Brain microvascular endothelial cell (primary cell): ENCODE data around the gene RPS6KC1.
"Not testable (repeated sequence)": the region's sequence is repeated elsewhere in the genome, so short reads cannot be mapped to it uniquely, and the experiment has no call there.

Experiments
- DNase-seq: peaks from one replicate; pipeline ENCODE4 v3.0.0-alpha.2; 2020
- H3K27ac ChIP-seq: fragments of 250-450 bp; sonication (Bioruptor Pico); 2 replicates; pipeline ENCODE4 v1.5.1; 2020; ENCODE audit warnings: mild to moderate bottlenecking, moderate library complexity
- H3K27me3 ChIP-seq: fragments of 250-450 bp; sonication (Bioruptor Pico); replicated peaks from 2 replicates; pipeline ENCODE4 v1.5.1; 2020; ENCODE audit warnings: mild to moderate bottlenecking
- H3K36me3 ChIP-seq: fragments of 250-450 bp; sonication (Bioruptor Pico); replicated peaks from 2 replicates; pipeline ENCODE4 v1.5.1; 2020; ENCODE audit warnings: mild to moderate bottlenecking
- H3K4me3 ChIP-seq: 2 replicates; pipeline ENCODE4 v1.5.1; 2011; ENCODE audit warnings: low read depth, mild to moderate bottlenecking, control low read depth, low read length, moderate library complexity
- in situ Hi-C: cut with HindIII; loops from 2 replicates; pipeline ENCODE4 v1.10.0; 2017; ENCODE audit warnings: low sequenced_read_pairs, low pct_ligation_motif_present
- TF ChIP-seq, protein P1 (sequence below): IDR thresholded peaks from 2 replicates; pipeline ENCODE4 v1.5.1; 2011; ENCODE audit warnings: low read depth, mild to moderate bottlenecking, moderate library complexity, low read length, control low read depth, inconsistent platforms; ENCODE audit errors: missing control alignments

RPS6KC1 gene

DNA sequence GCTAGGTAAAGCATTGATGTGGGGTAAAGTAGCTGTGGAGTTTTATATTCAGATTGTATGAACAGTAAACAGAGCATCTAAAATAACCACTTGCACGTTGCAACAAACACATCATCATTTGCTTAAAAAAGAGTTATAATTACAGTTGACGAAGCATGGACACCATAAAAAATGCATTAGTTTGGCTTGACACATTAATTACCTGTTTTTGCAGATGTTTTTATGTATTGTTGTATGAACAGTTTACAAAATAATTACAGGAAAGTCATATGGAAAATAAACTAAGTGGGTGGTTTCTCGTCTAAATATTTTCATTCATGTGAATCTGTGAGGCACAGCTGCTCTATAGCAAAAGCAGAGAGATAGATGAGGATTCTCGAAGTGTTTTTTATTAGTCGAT lies 108.3 kb downstream of the RPS6KC1 start:
- DNase-seq: no peak
- H3K27ac ChIP-seq: no peak overlapping the region
- in situ Hi-C loops: no loop called here
- H3K27me3 ChIP-seq: no peaks in the 10 kb centered on the region
- TF ChIP-seq, protein P1, sequence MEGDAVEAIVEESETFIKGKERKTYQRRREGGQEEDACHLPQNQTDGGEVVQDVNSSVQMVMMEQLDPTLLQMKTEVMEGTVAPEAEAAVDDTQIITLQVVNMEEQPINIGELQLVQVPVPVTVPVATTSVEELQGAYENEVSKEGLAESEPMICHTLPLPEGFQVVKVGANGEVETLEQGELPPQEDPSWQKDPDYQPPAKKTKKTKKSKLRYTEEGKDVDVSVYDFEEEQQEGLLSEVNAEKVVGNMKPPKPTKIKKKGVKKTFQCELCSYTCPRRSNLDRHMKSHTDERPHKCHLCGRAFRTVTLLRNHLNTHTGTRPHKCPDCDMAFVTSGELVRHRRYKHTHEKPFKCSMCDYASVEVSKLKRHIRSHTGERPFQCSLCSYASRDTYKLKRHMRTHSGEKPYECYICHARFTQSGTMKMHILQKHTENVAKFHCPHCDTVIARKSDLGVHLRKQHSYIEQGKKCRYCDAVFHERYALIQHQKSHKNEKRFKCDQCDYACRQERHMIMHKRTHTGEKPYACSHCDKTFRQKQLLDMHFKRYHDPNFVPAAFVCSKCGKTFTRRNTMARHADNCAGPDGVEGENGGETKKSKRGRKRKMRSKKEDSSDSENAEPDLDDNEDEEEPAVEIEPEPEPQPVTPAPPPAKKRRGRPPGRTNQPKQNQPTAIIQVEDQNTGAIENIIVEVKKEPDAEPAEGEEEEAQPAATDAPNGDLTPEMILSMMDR: no peak
- no peaks in the 10 kb centered on the region for H3K36me3 ChIP-seq
- no peak overlapping the region for H3K4me3 ChIP-seq

DNA sequence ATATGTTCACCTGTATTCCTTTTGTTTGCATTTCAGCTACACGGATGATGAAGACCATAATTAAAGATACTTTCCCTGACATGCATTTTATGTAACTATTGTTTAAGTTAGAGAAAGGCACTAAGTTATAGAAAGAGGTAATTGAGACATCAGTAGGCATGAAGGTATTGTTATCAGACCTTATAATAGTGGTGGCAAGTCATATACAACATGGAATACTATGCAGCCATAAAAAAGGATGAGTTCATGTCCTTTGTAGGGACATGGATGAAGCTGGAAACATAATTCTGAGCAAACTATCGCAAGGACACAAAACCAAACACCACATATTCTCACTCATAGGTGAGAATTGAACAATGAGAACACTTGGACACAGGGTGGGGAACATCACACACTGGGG lies 109.4 kb downstream of the RPS6KC1 start:
- H3K27ac ChIP-seq, H3K4me3 ChIP-seq, H3K36me3 ChIP-seq, in situ Hi-C loops, DNase-seq, H3K27me3 ChIP-seq: not testable (repeated sequence)

DNA sequence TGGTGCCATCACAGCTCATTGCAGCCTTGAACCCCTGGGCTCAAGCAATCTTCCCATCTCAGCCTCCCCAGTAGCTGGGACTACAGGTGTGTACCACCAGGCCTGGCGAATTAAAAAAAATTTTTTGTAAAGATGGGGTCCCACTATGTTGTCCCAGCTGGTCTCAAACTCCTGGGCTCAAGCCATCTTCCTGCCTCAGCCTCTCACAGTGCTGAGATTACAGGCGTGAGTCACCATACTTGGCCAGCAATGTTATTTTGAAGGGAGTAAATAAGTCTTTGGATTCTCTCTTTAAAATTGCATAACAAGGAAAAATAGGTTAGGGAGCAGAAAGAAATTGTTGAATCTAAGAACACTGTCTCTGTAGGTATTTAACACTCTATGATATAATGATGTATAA lies 111.3 kb downstream of the RPS6KC1 start:
- TF ChIP-seq, protein P1: no peak
- Histone ChIP-seq H3K27me3 (no peaks in the 10 kb centered on the region), H3K27ac (no peak overlapping the region), H3K4me3 (no peak overlapping the region), H3K36me3 (no peaks in the 10 kb centered on the region)
- peak; percentile 37 for DNase-seq
- in situ Hi-C loops: no loop called here

DNA sequence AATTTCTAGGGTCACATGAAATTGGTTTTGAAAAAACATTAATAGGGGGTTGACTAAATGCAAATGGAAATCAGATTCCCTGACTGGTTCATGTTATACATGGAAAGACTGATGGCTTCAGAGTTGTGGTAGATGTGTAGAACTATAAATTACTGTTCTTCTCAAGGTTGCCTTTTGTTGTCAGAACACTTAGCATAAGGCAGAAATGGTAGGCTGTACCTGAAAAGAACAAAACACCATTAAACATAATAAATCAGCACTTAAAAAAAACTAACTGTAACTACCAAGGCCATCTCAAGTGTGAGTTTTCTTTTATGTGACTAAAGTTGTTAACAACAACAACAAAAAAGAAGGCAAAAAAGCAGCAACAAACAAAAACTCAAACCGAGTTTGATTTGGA lies 111.8 kb downstream of the RPS6KC1 start:
- H3K4me3 ChIP-seq: no peak overlapping the region
- H3K27me3 ChIP-seq: no peaks in the 10 kb centered on the region
- no peak overlapping the region for H3K27ac ChIP-seq
- DNase-seq: no peak
- in situ Hi-C loops: no loop called here
- TF ChIP-seq, protein P1: no peak
- no peaks in the 10 kb centered on the region for H3K36me3 ChIP-seq

DNA sequence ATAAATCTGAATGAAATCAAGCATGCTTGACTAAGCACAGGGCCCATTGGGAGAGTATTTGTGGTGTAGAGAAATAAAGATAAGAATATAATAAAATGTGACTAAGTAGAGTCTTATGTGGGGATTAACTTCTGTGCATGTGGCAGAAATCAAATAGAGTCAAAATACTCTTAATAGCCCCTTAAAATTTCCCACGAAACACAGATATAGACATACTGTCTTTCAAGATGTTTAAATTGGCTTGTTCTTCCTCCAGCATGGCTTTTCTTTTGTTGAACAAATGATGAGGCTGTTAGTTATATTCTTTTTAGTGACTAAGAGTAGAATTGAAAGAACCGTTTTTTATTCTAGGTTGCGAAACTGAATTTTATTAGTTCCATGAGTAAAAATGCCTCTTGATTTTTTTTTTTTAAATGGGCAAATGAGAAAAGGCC lies 112.3 kb downstream of the RPS6KC1 start:
- no peak for DNase-seq
- in situ Hi-C loops: no loop called here
- H3K27ac ChIP-seq: no peak overlapping the region

DNA sequence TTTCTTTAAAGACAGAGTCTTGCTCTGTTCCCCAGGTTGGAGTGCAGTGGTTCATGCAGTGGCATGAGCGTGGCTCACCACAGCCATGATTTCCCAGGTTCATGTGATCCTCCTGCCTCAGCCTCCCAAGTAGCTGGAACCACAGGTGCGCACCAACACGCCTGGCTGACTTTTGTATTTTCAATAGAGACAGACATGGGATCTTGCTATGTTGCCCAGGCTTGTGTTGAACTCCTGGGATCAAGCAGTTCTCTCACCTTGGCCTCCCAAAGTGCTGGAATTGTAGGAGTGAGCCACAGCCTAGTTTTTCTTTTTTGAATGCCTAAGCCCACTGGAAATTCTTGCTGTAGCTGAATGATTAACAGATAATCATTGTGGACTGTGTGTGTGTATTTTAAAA lies 113.5 kb downstream of the RPS6KC1 start:
- Histone ChIP-seq H3K4me3 (no peak overlapping the region), H3K27ac (no peak overlapping the region), H3K27me3 (no peaks in the 10 kb centered on the region), H3K36me3 (no peaks in the 10 kb centered on the region)
- in situ Hi-C loops: no loop called here
- no peak for DNase-seq
- TF ChIP-seq, protein P1: no peak

More for the DNA sequence above, 112.3 kb downstream of the RPS6KC1 start:
- Histone ChIP-seq H3K36me3 (no peaks in the 10 kb centered on the region), H3K4me3 (no peak overlapping the region), H3K27me3 (no peaks in the 10 kb centered on the region)
- TF ChIP-seq, protein P1: no peak
